Measurements from ENCODE around the gene SPATA20. TPM values are rescaled to one million over a fixed set of nuclear protein-coding genes. Genes with fewer than 3 reads are reported as not detected.

SPATA20 gene
- total and polyA plus RNA-seq, 2 experiments from 2014 or later, result 89.9 to 146 TPM

GRCh38 chr17:50554201-50554600 lies 7.2 kb downstream of the SPATA20 start:
- H3K4me1 ChIP-seq (ENCODE audit: insufficient read depth), result no peaks in the 10 kb centered on the region
- peaks cover 7% of the 10 kb centered on the region for H3F3A ChIP-seq (ENCODE audit: insufficient read depth)
- DNase-seq, result no peak
- H3K27me3 ChIP-seq (replicated peaks; ENCODE audit: insufficient read depth), result no peaks in the 10 kb centered on the region
- no peaks in the 10 kb centered on the region for H3K9me3 ChIP-seq (ENCODE audit: low read depth)
- H4K20me1 ChIP-seq (ENCODE audit: insufficient read depth), result no peaks in the 10 kb centered on the region
- no peak overlapping the region for H3K4me2 ChIP-seq (ENCODE audit: unreplicated experiment)
- H3K36me3 ChIP-seq (ENCODE audit: low read depth), result no peaks in the 10 kb centered on the region
- in situ Hi-C loops (cut with MboI), result no loop called here
- H3K9me2 ChIP-seq (ENCODE audit: insufficient read depth), result no peaks in the 10 kb centered on the region
- H3K4me3 ChIP-seq, result no peak overlapping the region
- no peaks in the 10 kb centered on the region for H3K79me2 ChIP-seq (ENCODE audit: insufficient read depth)
- 93 to 94% methylated on average over 17 of the region's 17 CpGs for WGBS, 2 experiments (ENCODE audit: low coverage in 1 of 2, low lambda C conversion rate in 2 of 2, missing lambda C conversion rate in 2 of 2)
- no peak overlapping the region for H2AFZ ChIP-seq
- H3K27ac ChIP-seq, result no peak overlapping the region
- no peak overlapping the region for H3K9ac ChIP-seq
- TF ChIP-seq EZH2phosphoT487 (IDR thresholded peaks at IDR 0.05; ENCODE audit: insufficient read depth, low read depth), result no peak
- TF ChIP-seq EZH2 (IDR thresholded peaks at IDR 0.05; ENCODE audit: insufficient read depth, poor library complexity, severe bottlenecking), result no peak

- H3K79me2 ChIP-seq (ENCODE audit: insufficient read depth), result no peaks in the 10 kb centered on the region
- no peak overlapping the region for H3K4me3 ChIP-seq
- in situ Hi-C loops (cut with MboI), result no loop called here
- 35 to 47% methylated on average over 5 of the region's 5 CpGs for WGBS, 2 experiments (ENCODE audit: low coverage in 1 of 2, low lambda C conversion rate in 2 of 2, missing lambda C conversion rate in 2 of 2)
- H2AFZ ChIP-seq, result no peak overlapping the region
- no peaks in the 10 kb centered on the region for H4K20me1 ChIP-seq (ENCODE audit: insufficient read depth)
- H3F3A ChIP-seq (ENCODE audit: insufficient read depth), result peaks cover 7% of the 10 kb centered on the region
- no peaks in the 10 kb centered on the region for H3K9me2 ChIP-seq (ENCODE audit: insufficient read depth)
- no peak overlapping the region for H3K27ac ChIP-seq
- H3K27me3 ChIP-seq (replicated peaks; ENCODE audit: insufficient read depth), result no peaks in the 10 kb centered on the region; the same call in 1 of the 2 replicates
- H3K9me3 ChIP-seq (ENCODE audit: low read depth), result no peaks in the 10 kb centered on the region
- peaks cover 5% of the 10 kb centered on the region; the same call in 1 of the 2 replicates for H3K4me1 ChIP-seq (ENCODE audit: insufficient read depth)
- H3K36me3 ChIP-seq (ENCODE audit: low read depth), result no peaks in the 10 kb centered on the region
- no peak overlapping the region for H3K9ac ChIP-seq
- H3K4me2 ChIP-seq (ENCODE audit: unreplicated experiment), result no peak overlapping the region
- DNase-seq, result no peak
- TF ChIP-seq EZH2 (IDR thresholded peaks at IDR 0.05; ENCODE audit: insufficient read depth, poor library complexity, severe bottlenecking) (no peak), EZH2phosphoT487 (IDR thresholded peaks at IDR 0.05; ENCODE audit: insufficient read depth, low read depth) (no peak)
Measured at GRCh38 chr17:50556803-50557202, 9.8 kb downstream of the SPATA20 start.

GRCh38 chr17:50557630-50558029 lies 10.7 kb downstream of the SPATA20 start:
- in situ Hi-C loops (cut with MboI), result no loop called here
- 95 to 97% methylated on average over 4 of the region's 4 CpGs for WGBS, 2 experiments (ENCODE audit: low coverage in 1 of 2, low lambda C conversion rate in 2 of 2, missing lambda C conversion rate in 2 of 2)
- H3K27ac ChIP-seq, result no peak overlapping the region
- DNase-seq, result no peak
- no peak overlapping the region for H3K4me2 ChIP-seq (ENCODE audit: unreplicated experiment)
- H3K79me2 ChIP-seq (ENCODE audit: insufficient read depth), result no peaks in the 10 kb centered on the region
- no peak overlapping the region for H3K4me3 ChIP-seq
- H3F3A ChIP-seq (ENCODE audit: insufficient read depth), result peaks cover 7% of the 10 kb centered on the region
- H3K9me3 ChIP-seq (ENCODE audit: low read depth), result no peaks in the 10 kb centered on the region
- no peaks in the 10 kb centered on the region for H4K20me1 ChIP-seq (ENCODE audit: insufficient read depth)
- H3K9ac ChIP-seq, result no peak overlapping the region
- peaks cover 5% of the 10 kb centered on the region for H3K27me3 ChIP-seq (replicated peaks; ENCODE audit: insufficient read depth)
- no peaks in the 10 kb centered on the region for H3K36me3 ChIP-seq (ENCODE audit: low read depth)
- no peaks in the 10 kb centered on the region for H3K9me2 ChIP-seq (ENCODE audit: insufficient read depth)
- H2AFZ ChIP-seq, result no peak overlapping the region
- H3K4me1 ChIP-seq (ENCODE audit: insufficient read depth), result peaks cover 5% of the 10 kb centered on the region; the same call in 1 of the 2 replicates
- TF ChIP-seq EZH2 (IDR thresholded peaks at IDR 0.05; ENCODE audit: insufficient read depth, poor library complexity, severe bottlenecking) (no peak), EZH2phosphoT487 (IDR thresholded peaks at IDR 0.05; ENCODE audit: insufficient read depth, low read depth) (no peak)

- H3K27ac ChIP-seq, result no peak overlapping the region
- in situ Hi-C loops (cut with MboI), result no loop called here
- no peak overlapping the region for H3K4me3 ChIP-seq
- no peak for DNase-seq
- no peaks in the 10 kb centered on the region for H4K20me1 ChIP-seq (ENCODE audit: insufficient read depth)
- no peaks in the 10 kb centered on the region for H3K9me2 ChIP-seq (ENCODE audit: insufficient read depth)
- 71 to 77% methylated on average over 4 of the region's 4 CpGs for WGBS, 2 experiments (ENCODE audit: low coverage in 1 of 2, low lambda C conversion rate in 2 of 2, missing lambda C conversion rate in 2 of 2)
- peaks cover 7% of the 10 kb centered on the region for H3F3A ChIP-seq (ENCODE audit: insufficient read depth)
- TF ChIP-seq EZH2 (IDR thresholded peaks at IDR 0.05; ENCODE audit: insufficient read depth, poor library complexity, severe bottlenecking) (no peak), EZH2phosphoT487 (IDR thresholded peaks at IDR 0.05; ENCODE audit: insufficient read depth, low read depth) (no peak)
- H3K9me3 ChIP-seq (ENCODE audit: low read depth), result no peaks in the 10 kb centered on the region
- no peaks in the 10 kb centered on the region for H3K79me2 ChIP-seq (ENCODE audit: insufficient read depth)
- no peaks in the 10 kb centered on the region for H3K36me3 ChIP-seq (ENCODE audit: low read depth)
- peaks cover 5% of the 10 kb centered on the region; the same call in 1 of the 2 replicates for H3K4me1 ChIP-seq (ENCODE audit: insufficient read depth)
- no peak overlapping the region for H3K9ac ChIP-seq
- peaks cover 6% of the 10 kb centered on the region for H3K27me3 ChIP-seq (replicated peaks; ENCODE audit: insufficient read depth)
- H2AFZ ChIP-seq, result no peak overlapping the region
- H3K4me2 ChIP-seq (ENCODE audit: unreplicated experiment), result no peak overlapping the region
Measured at GRCh38 chr17:50558091-50558490, 11.1 kb downstream of the SPATA20 start.

GRCh38 chr17:50558581-50558940 lies 11.6 kb downstream of the SPATA20 start:
- TF ChIP-seq EZH2phosphoT487 (IDR thresholded peaks at IDR 0.05; ENCODE audit: insufficient read depth, low read depth) (no peak), EZH2 (IDR thresholded peaks at IDR 0.05; ENCODE audit: insufficient read depth, poor library complexity, severe bottlenecking) (no peak)
- Histone ChIP-seq H3F3A (ENCODE audit: insufficient read depth) (peaks cover 7% of the 10 kb centered on the region), H3K27ac (no peak overlapping the region), H3K9me3 (ENCODE audit: low read depth) (no peaks in the 10 kb centered on the region), H3K9me2 (ENCODE audit: insufficient read depth) (no peaks in the 10 kb centered on the region), H3K4me2 (ENCODE audit: unreplicated experiment) (no peak overlapping the region), H3K4me3 (no peak overlapping the region), H4K20me1 (ENCODE audit: insufficient read depth) (no peaks in the 10 kb centered on the region), H2AFZ (no peak overlapping the region), H3K9ac (no peak overlapping the region), H3K79me2 (ENCODE audit: insufficient read depth) (no peaks in the 10 kb centered on the region), H3K36me3 (ENCODE audit: low read depth) (no peaks in the 10 kb centered on the region), H3K4me1 (ENCODE audit: insufficient read depth) (peaks cover 5% of the 10 kb centered on the region; the same call in 1 of the 2 replicates), H3K27me3 (replicated peaks; ENCODE audit: insufficient read depth) (peaks cover 6% of the 10 kb centered on the region)
- in situ Hi-C loops (cut with MboI), result no loop called here
- WGBS, 2 experiments (ENCODE audit: low coverage in 1 of 2, low lambda C conversion rate in 2 of 2, missing lambda C conversion rate in 2 of 2), result 75 to 79% methylated on average over 18 of the region's 18 CpGs
- DNase-seq, result no peak
